PFSK-1 (cell line): ENCODE results near the gene TMEM119.

Source experiments
- FOXP2 ChIP-seq: optimal IDR thresholded peaks from 2 replicates; pipeline ENCODE3; 2011; ENCODE audit warnings: borderline replicate concordance, control low read depth, inconsistent platforms; ENCODE audit not compliant: insufficient read depth; ENCODE audit errors: extremely low read length, extremely low read depth
- POLR2AphosphoS5 ChIP-seq: IDR thresholded peaks from 2 replicates; pipeline ENCODE4 v1.6.1; 2012; ENCODE audit warnings: low read depth, mild to moderate bottlenecking, control low read depth, low read length, moderate library complexity
- SIN3A ChIP-seq: IDR thresholded peaks from 2 replicates; pipeline ENCODE4 v1.6.1; 2012; ENCODE audit warnings: mild to moderate bottlenecking, low read length, moderate library complexity, borderline replicate concordance; ENCODE audit not compliant: insufficient read depth
- TAF1 ChIP-seq: IDR thresholded peaks from 2 replicates; pipeline ENCODE4 v1.6.1; 2012; ENCODE audit warnings: low read length, control low read depth, borderline replicate concordance; ENCODE audit not compliant: insufficient read depth
- TF ChIP-seq, protein P1 (sequence below), 2 experiments: IDR thresholded peaks; 2 replicates each; pipeline versions ENCODE4 v1.6.1 to v1.8.0; 2011 to 2012; ENCODE audit warnings: low read depth in 2 of 2, low read length in 2 of 2, control low read depth in 1 of 2, inconsistent platforms in 1 of 2, mild to moderate bottlenecking in 1 of 2, moderate library complexity in 1 of 2; ENCODE audit not compliant: insufficient read depth in 1 of 2

TMEM119 gene

DNA sequence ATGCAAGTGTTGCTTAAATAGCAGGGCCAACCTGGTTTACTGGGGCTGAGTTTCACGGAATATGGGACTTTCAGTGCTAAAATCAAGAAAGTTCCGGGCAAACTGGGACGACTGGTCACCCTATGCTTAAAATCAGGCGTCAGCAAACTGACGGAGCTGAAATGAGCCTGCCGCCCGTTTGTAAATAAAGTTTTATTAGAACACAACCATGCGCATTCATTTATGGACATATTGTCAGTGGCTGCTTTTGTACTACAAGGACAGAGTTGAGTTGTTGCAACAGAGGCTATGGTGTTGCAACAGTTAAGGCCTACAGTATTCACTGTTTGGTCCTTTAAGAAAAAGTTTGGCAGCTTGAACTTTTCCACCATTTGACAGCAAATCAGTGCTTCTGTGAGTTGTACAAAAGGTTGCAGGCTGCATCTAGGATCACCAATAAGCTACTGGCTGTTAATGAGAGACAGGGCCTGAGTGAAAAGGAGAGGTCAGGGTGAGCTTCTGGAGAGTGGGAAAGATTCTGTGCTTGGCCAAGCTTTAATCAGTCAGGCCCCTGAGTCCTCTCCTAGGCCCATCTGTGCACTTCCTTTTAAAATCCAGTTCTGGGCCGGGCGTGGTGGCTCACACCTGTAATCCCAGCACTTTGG lies 22.5 kb upstream of the TMEM119 start:
- TF ChIP-seq SIN3A (no peak), FOXP2 (no peak), TAF1 (no peak), POLR2AphosphoS5 (no peak)

DNA sequence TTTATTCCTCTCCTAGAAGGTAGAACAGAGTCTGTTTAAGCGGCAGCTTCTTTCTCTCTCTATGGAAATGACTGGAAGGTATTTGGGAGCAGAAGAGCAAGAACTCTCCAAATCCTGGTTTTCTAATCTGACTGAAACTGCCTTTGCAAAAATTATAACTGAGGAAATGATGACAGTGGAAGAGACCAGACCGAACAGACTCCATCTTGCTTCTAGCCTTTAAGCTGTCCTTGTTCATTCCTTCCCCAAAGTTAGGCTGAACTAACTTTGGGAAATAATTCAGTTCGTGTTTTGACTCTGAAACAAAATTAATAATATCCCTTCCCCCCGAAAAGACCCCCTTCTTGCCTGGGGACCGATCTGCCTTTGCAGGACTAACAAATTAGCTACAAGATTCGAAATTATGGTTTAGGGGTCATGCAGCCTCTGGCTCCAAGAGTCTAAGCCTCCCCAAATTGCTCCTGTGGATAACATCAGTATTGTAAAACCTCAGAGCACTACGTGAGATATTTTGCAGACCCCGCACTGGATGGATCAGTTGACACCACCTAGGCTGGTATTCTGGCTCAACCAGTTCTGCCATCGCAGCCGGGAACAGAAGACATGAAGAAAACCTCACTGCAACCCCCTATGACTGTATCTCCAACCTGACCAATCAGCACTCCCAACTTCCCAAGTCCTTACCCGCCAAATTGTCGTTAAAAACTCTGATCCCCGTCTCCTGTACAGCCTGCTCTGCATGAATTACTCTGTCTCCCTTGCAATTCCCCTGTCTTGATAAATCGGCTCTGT lies 21.7 kb upstream of the TMEM119 start:
- TF ChIP-seq POLR2AphosphoS5 (no peak), TAF1 (no peak), SIN3A (no peak), FOXP2 (no peak)
- TF ChIP-seq, protein P1, sequence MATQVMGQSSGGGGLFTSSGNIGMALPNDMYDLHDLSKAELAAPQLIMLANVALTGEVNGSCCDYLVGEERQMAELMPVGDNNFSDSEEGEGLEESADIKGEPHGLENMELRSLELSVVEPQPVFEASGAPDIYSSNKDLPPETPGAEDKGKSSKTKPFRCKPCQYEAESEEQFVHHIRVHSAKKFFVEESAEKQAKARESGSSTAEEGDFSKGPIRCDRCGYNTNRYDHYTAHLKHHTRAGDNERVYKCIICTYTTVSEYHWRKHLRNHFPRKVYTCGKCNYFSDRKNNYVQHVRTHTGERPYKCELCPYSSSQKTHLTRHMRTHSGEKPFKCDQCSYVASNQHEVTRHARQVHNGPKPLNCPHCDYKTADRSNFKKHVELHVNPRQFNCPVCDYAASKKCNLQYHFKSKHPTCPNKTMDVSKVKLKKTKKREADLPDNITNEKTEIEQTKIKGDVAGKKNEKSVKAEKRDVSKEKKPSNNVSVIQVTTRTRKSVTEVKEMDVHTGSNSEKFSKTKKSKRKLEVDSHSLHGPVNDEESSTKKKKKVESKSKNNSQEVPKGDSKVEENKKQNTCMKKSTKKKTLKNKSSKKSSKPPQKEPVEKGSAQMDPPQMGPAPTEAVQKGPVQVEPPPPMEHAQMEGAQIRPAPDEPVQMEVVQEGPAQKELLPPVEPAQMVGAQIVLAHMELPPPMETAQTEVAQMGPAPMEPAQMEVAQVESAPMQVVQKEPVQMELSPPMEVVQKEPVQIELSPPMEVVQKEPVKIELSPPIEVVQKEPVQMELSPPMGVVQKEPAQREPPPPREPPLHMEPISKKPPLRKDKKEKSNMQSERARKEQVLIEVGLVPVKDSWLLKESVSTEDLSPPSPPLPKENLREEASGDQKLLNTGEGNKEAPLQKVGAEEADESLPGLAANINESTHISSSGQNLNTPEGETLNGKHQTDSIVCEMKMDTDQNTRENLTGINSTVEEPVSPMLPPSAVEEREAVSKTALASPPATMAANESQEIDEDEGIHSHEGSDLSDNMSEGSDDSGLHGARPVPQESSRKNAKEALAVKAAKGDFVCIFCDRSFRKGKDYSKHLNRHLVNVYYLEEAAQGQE (IDR thresholded peaks at IDR 0.05; ENCODE audit: insufficient read depth in 1 of 2, low read depth in 2 of 2, low read length in 2 of 2): no peak

DNA sequence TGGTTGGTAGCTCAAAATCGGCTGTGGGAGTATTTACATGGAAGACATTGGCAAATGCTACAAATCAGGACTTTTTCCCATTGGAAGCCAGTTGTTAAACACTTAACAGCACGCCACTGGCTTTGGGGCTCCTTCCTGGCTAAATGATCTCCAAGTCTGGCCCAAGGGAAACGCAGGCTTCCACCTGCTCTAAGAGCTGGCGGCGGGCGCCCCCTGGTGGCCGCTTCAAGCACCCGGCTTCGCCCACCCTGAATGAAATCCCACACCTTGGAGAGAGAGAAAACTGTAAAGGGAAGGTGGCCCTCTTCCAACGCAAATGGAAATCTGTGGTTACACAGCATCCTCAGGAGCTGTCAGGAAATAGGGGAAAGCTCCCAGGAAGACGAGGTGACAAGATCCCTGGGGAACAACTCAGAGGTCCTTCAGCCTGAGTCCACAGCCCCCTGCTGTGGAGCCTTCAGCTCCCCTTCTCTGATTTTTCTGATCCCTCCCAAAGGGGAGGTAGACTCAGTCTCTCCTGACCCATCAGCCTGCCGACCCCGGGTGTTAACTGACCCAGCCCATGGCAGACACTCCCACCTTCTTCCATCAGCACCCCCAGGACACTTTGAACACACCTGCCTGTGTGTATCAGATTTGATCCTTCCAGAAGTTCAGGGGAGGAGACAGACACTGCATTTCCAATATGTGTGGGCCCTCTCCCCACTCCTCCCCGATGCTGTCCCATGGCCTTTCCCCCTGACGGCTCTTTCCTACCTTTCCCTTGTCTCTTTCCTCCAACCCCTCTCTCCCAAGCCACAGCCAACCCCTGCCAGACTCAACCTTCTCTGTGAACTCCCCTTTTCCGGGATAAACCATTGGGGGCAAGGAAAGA lies 20.4 kb upstream of the TMEM119 start:
- TF ChIP-seq POLR2AphosphoS5 (no peak), FOXP2 (no peak), SIN3A (no peak), TAF1 (no peak)
- TF ChIP-seq, protein P1 (IDR thresholded peaks at IDR 0.05; ENCODE audit: insufficient read depth in 1 of 2, low read depth in 2 of 2, low read length in 2 of 2): no peak

DNA sequence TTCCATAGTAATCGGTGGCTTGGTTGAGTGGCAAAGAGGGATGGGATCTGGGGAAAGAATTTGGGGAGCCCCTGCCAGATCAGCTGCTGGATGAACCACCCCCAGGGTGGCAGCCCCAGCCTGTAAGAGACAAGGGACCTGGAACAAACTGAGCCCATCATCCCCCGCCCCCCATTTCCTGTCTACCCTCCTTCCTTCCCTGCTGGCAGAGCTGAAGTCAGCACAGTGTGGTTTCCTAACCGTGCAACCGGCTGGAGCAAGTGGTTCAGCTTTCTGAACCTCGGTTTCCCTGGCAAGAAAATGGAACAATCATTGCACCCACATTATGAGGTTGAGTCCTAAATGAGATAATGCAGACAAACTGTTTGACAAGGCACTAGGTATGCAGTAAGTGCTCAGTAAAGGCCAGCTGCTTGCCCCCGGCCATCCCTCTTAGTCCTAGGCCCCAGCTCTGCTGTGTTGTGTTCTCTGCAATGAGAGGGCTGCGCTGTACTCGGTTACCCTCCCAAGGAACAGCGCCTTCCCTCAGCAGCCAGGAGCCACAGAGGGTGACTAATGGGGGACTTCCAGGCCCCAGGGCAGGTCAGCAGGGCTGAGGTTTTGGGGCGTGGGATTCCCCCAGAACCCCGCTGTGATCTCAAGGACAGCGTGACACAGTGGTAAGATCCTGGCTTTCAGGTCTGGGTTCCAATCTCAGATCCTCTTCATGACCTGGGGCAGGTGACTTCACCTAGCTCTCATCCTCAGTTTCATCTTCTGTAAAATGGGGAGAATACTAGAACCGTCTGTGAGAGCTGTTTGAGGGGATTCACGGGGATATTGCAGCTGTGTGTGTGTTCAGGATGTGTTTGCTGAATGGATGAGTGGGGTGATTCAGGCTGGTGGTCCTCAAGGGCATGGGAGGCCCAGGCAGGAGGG lies 19.3 kb upstream of the TMEM119 start:
- no peak for TF ChIP-seq TAF1
- no peak for TF ChIP-seq POLR2AphosphoS5
- TF ChIP-seq SIN3A: no peak
- TF ChIP-seq FOXP2: no peak
- TF ChIP-seq, protein P1 (IDR thresholded peaks at IDR 0.05; ENCODE audit: insufficient read depth in 1 of 2, low read depth in 2 of 2, low read length in 2 of 2): no peak

DNA sequence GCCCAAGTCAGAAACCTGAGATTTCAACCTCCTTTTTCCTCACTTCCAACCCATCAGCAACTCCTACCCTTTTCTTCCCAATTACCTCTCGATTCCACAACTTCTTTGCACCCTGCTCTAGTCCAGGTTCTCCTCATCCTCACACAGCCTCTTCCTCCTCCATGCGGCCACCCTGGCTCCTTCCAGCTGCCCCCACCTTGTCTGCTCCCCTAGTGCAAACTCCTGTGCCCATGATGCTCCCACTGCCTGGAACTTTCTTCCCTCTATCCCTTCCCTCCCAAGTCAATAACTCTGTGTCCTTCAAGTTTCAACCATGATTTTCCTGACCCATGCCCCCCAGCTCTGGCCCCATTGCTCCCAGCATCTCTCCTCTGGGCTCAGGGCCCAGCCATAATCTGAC lies 18.5 kb upstream of the TMEM119 start:
- TF ChIP-seq FOXP2: no peak
- no peak for TF ChIP-seq POLR2AphosphoS5
- no peak for TF ChIP-seq SIN3A
- TF ChIP-seq TAF1: no peak
- TF ChIP-seq, protein P1 (IDR thresholded peaks at IDR 0.05; ENCODE audit: insufficient read depth in 1 of 2, low read depth in 2 of 2, low read length in 2 of 2): no peak
